Measurements from ENCODE around the gene PRRT3.
A peak's percentile ranks its signal among the peaks of the same experiment; 100 is the strongest.
"Not testable (repeated sequence)": the region's sequence is repeated elsewhere in the genome, so short reads cannot be mapped to it uniquely, and the experiment has no call there.

PRRT3 gene

GRCh38 chr3:9917820-9918219 lies 34.4 kb downstream of the PRRT3 start:
- no peak for DNase-seq

GRCh38 chr3:9916734-9917680 lies 35.2 kb downstream of the PRRT3 start, which contains the start of gene IL17RC:
IL17RC (plus strand) TSS chr3:9917098; CDS start chr3:9917316, 218 bp downstream.
- DNase-seq = peak; percentile 86

GRCh38 chr3:9916346-9916733 lies 35.9 kb downstream of the PRRT3 start:
- peak; percentile 67 for DNase-seq

- peak; percentile 86 for DNase-seq
Measured at GRCh38 chr3:9915254-9916141, 36.7 kb downstream of the PRRT3 start.

GRCh38 chr3:9914559-9915253 lies 37.5 kb downstream of the PRRT3 start:
- DNase-seq = no peak

GRCh38 chr3:9914011-9914410 lies 38.2 kb downstream of the PRRT3 start:
- no peak for DNase-seq

GRCh38 chr3:9913601-9914000 lies 38.6 kb downstream of the PRRT3 start:
- no peak for DNase-seq

- DNase-seq = no peak
Measured at GRCh38 chr3:9912294-9912935, 39.8 kb downstream of the PRRT3 start.

- DNase-seq = peak; percentile 11
Measured at GRCh38 chr3:9911863-9912262, 40.3 kb downstream of the PRRT3 start.

GRCh38 chr3:9909221-9910013 lies 42.8 kb downstream of the PRRT3 start:
- no peak for DNase-seq

GRCh38 chr3:9908286-9908685 lies 43.9 kb downstream of the PRRT3 start:
- DNase-seq = no peak

GRCh38 chr3:9906480-9906879 lies 45.7 kb downstream of the PRRT3 start:
- DNase-seq = no peak

GRCh38 chr3:9903904-9904303 lies 48.3 kb downstream of the PRRT3 start:
- DNase-seq = no peak

- DNase-seq = no peak
Measured at GRCh38 chr3:9903238-9903624, 49.0 kb downstream of the PRRT3 start.

- peak; percentile 12 for DNase-seq
Measured at GRCh38 chr3:9902372-9903237, 49.6 kb downstream of the PRRT3 start, which contains the start of gene IL17RE. IL17RE (plus strand) TSS chr3:9902848; CDS start chr3:9902933, 85 bp downstream.

- DNase-seq = no peak
Measured at GRCh38 chr3:9901967-9902366, 50.2 kb downstream of the PRRT3 start.

GRCh38 chr3:9900965-9901415 lies 51.2 kb downstream of the PRRT3 start:
- not testable (repeated sequence) for DNase-seq

GRCh38 chr3:9899289-9899791 lies 52.9 kb downstream of the PRRT3 start:
- no peak for DNase-seq

- no peak for DNase-seq
Measured at GRCh38 chr3:9898467-9899241, 53.6 kb downstream of the PRRT3 start.
